Effector memory CD4-positive, alpha-beta T cell (primary cell): ENCODE data around the gene FGG.

Experiments used
- DNase-seq, 3 donors: peaks; one replicate each; pipeline ENCODE4 v3.0.0-alpha.2; 2020
- H3K27ac ChIP-seq: 2 replicates; pipeline ENCODE4 v1.7.0; 2013; ENCODE audit warnings: mild to moderate bottlenecking, low read length, moderate library complexity; ENCODE audit not compliant: insufficient read depth, poor library complexity, severe bottlenecking
- H3K27me3 ChIP-seq: replicated peaks from 2 replicates; pipeline ENCODE4 v1.7.0; 2013; ENCODE audit warnings: mild to moderate bottlenecking, low read length; ENCODE audit not compliant: insufficient read depth, control insufficient read depth, poor library complexity, severe bottlenecking
- H3K36me3 ChIP-seq: 2 replicates; pipeline ENCODE4 v1.7.0; 2013; ENCODE audit warnings: mild to moderate bottlenecking, low read length, moderate library complexity; ENCODE audit not compliant: control insufficient read depth, insufficient read depth
- H3K4me1 ChIP-seq: 2 replicates; pipeline ENCODE4 v1.7.0; 2013; ENCODE audit warnings: low read length, mild to moderate bottlenecking; ENCODE audit not compliant: control insufficient read depth, insufficient read depth, poor library complexity, severe bottlenecking
- H3K4me3 ChIP-seq: 2 replicates; pipeline ENCODE4 v1.7.0; 2013; ENCODE audit warnings: low read length, low read depth, mild to moderate bottlenecking; ENCODE audit not compliant: insufficient read depth, poor library complexity, severe bottlenecking
- H3K9me3 ChIP-seq: 2 replicates; pipeline ENCODE4 v1.7.0; 2013; ENCODE audit warnings: mild to moderate bottlenecking, low read length, moderate library complexity; ENCODE audit not compliant: control insufficient read depth

FGG gene

DNA sequence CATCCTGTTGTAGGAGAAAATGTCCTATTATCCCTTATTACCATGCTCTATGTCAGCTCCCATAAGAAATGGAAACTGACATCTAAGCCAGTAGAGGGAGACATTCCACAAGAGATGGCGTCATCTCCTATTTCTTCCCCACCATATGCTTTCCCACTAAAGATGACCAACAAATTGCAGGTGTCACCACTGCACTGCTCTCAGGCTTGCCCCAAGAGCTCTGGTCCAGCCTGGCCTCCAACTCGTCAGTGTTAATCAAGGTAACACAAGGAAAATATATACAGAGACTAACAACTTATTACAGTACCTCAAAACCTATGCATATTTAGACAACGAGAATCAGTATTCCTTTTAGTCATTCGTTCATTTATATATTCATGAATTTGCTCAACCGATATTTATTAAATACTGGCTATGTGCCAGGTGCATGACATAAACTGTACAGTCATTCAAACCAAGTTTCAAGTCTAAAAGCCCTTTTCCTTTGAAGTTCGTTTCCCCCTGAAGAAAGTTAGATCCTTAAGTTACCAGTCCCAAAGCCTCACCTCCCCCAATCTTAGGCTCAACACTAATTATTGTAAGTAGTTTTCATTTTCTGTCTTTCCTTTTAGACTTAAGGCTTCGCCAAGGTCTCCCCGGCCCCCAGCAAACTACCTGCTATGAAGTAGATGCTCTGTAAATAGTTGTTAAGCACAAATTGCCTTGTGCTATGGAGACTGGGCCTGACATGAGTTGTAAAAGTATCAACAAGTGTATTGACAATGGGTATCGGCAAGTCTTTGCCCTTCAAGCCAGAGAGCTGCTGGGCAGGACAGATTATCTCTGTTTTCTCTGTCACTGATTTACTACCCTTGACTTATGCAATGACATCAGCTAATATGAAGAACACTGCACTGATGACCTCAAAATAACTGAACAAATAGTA is 52.7 kb downstream of the FGG start:
- no peaks in the 10 kb centered on the region for H3K4me1 ChIP-seq
- H3K27me3 ChIP-seq, result no peaks in the 10 kb centered on the region
- no peak overlapping the region for H3K4me3 ChIP-seq
- no peaks in the 10 kb centered on the region for H3K9me3 ChIP-seq
- H3K27ac ChIP-seq, result no peak overlapping the region
- H3K36me3 ChIP-seq, result no peaks in the 10 kb centered on the region
- no peak for DNase-seq

DNA sequence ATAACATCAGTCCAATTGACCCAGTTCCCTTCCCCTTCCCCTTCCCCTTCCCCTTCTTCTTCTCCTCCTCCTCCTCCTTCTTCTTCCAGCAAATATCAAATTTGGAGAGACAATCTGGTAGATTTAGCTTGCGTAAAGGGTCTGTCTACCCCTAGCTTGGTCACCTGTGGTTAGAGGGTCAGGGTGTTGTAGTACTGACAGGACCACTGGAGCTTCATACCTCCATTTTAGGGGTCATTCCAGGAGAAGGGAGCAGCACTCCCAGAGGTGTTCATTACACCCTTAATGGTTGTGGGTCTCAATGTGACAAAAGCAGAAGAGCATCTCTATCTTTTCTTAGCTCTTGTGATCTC is 53.3 kb downstream of the FGG start:
- no peaks in the 10 kb centered on the region for H3K9me3 ChIP-seq
- H3K27ac ChIP-seq, result no peak overlapping the region
- H3K4me1 ChIP-seq, result no peaks in the 10 kb centered on the region
- H3K36me3 ChIP-seq, result no peaks in the 10 kb centered on the region
- DNase-seq, result no peak
- no peaks in the 10 kb centered on the region for H3K27me3 ChIP-seq
- no peak overlapping the region for H3K4me3 ChIP-seq
